Stimulated activated CD4-positive, alpha-beta T cell treated with anti-CD3 and anti-CD28 coated beads, Interleukin-4, amount 100 ng/mL, for 48 hours (primary cell): ENCODE data around the gene MEFV.
"Not testable (repeated sequence)": the region's sequence is repeated elsewhere in the genome, so short reads cannot be mapped to it uniquely, and the experiment has no call there.

Source experiments
- DNase-seq, 2 donors: peaks; one replicate each; pipeline ENCODE4 v3.0.0-alpha.2; 2020; ENCODE audit warnings: low read depth in 2 of 2

The MEFV gene

DNA sequence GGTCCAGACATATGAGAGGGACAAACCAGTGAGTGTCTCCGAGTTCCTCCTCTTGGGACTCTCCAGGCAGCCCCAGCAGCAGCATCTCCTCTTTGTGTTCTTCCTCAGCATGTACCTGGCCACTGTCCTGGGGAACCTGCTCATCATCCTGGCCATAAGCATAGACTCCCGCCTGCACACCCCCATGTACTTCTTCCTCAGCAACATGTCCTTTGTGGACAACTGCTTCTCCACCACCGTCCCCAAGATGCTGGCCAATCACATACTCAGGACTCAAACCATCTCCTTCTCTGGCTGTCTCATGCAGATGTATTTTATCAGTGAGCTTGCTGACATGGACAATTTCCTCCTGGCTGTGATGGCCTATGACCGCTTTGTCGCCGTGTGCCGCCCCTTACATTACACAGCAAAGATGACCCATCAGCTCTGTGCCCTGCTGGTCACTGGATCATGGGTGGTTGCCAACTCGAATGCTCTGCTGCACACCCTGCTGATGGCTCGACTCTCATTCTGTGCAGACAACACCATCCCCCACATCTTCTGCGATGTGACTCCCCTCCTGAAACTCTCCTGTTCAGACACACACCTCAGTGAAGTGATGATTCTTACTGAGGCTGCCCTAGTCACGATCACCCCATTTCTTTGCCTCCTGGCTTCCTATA is 40.7 kb downstream of the MEFV start:
- no peak for DNase-seq

DNA sequence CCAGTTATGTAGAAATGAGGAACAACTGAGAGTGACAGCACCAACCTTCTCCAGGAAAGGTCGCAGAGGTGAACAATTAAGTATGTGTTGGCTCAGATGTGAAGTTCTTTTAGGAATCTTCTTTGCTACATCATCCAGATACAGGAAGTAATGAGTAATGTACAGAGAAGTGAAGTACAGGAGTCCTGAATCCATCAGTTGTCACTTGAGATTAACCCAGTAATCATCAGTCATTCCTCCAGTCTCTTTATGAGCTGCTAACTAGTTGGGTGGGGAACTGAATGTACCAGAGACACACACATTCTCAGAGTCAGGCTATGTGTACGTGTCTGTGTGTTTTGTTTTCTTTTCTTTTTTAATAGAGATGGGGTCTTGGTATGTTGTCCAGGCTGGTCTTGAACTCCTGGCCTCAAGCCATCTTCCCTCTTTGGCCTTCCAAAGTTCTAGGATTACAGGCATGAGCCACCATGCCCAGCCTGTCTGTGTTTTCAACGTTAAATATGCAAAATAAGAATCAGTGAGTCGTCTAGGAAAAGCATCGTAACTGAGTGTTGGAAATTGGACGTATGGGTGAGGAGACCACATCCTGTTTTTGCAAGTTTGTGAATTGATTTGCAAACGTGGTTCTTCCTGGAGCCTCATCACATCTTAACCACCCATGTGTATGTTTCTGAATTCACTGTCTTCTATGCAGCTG is 41.4 kb downstream of the MEFV start:
- no peak for DNase-seq

DNA sequence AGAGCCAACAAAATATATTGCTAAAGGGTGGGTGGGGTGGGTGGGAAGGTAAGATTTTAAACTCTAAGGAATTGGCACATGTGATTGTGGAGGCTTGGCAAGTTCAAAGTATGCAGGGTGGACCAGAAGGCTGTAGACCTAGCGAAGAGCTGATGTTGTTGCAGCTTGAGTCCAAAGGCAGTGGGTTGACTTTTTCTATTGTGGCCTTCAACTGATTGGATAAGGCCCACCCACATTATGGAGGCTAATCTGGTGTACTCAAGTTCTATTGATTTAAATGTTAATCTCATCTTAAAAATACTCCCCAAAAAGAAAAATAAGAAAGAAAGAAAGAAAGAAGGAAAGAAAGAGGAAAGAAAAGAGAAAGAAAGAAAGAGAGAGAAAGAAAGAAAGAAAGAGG is 43.9 kb downstream of the MEFV start:
- DNase-seq, result no peak

- DNase-seq, result no peak
Measured at GRCh38 chr16:3212006-3212405, 44.4 kb downstream of the MEFV start.

DNA sequence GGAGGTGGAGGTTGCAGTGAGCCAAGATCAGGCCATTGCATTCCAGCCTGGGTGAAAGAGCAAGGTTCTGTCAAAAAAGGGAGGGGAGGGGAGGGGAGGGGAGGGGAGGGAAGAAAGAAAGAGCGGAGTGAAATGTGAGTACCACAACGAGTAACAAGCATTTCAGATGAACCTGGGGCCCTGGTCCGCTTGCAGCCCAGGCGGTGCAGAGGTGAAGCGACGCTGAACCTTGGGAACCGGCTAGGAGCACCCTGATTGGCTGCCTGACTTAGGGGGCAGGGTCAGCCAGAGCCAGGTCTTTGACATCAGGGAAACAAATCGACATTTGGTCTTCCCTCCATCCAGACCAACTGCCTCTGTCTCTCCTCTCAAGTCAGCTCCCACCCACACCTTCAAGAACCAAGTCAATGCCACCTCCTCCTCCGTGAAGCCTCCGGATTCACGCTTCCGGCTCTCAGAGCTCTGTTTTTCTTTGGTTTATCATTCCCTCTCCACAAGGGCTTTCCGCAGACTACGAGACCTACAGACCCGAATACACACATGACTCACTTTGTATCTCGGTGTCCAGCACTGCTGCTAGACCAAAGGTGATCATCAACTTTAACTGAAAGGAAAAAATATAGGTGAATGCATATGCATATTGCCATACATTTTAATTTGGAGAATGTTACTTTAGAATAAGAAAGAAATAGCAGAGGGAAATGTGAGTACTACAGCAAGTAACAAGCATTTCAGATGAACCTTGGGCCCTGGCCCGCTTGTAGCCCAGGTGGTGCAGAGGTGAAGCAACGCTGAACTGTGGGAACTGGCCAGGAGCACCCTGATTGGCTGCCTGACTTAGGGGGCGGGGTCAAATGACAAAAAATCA is 49.1 kb downstream of the MEFV start:
- no peak for DNase-seq

- DNase-seq, result not testable (repeated sequence)
Measured at GRCh38 chr16:3205939-3206338, 50.5 kb downstream of the MEFV start.

DNA sequence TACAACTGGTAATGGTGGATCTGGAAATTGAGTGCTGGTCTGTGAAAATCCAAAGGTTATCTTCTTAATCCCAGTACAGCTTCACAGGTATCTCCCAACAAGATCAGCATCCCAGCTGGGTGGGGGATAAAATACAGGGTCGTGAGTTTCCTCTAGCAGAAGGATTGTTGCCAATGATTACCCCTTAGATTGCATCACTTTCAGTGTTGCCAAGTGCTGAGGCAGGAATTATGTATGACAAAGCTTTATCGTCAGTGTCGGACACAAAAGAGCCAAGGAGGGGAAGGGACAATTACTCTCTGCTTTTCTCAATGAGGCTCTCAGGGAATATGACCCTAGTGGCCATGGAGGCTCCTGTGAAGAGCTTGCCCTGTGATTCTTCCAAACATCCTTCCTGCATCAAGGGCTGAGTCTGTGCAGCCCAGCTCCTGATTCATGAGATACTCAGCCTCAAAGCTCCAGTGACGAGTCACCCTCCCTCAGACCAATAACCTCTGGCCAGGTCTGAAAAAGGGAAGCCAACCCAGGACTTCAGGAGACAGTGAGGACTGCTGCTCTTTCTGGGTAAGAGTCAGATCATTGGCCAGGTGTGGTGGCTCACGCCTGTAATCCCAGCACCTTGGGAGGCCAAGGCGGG is 53.4 kb downstream of the MEFV start:
- no peak for DNase-seq

GRCh38 chr16:3198334-3199072 is 57.9 kb downstream of the MEFV start:
- no peak for DNase-seq

DNA sequence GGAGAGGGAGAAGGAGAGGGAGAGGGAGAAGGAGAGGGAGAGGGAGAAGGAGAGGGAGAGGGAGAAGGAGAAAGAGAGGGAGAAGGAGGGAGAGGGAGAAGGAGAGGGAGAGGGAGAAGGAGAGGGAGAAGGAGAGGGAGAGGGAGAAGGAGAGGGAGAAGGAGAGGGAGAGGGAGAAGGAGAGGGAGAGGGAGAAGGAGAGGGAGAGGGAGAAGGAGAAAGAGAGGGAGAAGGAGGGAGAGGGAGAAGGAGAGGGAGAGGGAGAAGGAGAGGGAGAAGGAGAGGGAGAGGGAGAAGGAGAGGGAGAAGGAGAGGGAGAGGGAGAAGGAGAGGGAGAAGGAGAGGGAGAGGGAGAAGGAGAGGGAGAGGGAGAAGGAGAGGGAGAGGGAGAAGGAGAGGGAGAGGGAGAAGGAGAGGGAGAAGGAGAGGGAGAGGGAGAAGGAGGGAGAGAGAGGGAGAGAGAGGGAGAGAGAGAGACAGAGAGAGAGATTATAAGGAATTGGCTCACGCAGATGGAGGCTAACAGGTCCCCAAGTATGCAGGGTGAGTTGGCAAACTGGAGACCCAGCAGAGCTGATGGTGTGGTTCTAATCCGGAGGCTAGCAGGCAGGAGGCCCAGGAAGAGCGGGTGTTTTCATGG is 58.6 kb downstream of the MEFV start:
- not testable (repeated sequence) for DNase-seq

- no peak for DNase-seq
Measured at GRCh38 chr16:3195975-3196374, 60.5 kb downstream of the MEFV start.

DNA sequence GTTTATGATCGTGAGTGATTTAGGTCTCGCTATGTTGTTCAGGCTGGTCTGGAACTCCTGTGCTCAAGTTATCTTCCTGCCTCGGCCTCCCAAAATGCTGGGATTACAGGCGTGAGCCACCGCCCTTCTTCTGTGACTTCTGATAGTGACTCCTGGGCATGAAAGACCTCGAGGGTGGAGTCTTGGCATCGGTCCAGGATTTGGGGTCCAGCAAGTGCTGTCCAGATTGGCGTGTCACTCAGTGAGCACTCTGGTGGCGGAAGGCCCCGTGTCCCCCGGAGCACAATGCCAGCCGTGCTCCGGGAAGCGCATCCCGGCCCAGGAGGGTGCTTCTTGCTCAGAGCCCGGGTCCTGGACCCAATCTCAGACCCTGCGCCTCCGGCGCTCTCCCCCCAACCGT is 61.6 kb downstream of the MEFV start:
- no peak for DNase-seq

DNA sequence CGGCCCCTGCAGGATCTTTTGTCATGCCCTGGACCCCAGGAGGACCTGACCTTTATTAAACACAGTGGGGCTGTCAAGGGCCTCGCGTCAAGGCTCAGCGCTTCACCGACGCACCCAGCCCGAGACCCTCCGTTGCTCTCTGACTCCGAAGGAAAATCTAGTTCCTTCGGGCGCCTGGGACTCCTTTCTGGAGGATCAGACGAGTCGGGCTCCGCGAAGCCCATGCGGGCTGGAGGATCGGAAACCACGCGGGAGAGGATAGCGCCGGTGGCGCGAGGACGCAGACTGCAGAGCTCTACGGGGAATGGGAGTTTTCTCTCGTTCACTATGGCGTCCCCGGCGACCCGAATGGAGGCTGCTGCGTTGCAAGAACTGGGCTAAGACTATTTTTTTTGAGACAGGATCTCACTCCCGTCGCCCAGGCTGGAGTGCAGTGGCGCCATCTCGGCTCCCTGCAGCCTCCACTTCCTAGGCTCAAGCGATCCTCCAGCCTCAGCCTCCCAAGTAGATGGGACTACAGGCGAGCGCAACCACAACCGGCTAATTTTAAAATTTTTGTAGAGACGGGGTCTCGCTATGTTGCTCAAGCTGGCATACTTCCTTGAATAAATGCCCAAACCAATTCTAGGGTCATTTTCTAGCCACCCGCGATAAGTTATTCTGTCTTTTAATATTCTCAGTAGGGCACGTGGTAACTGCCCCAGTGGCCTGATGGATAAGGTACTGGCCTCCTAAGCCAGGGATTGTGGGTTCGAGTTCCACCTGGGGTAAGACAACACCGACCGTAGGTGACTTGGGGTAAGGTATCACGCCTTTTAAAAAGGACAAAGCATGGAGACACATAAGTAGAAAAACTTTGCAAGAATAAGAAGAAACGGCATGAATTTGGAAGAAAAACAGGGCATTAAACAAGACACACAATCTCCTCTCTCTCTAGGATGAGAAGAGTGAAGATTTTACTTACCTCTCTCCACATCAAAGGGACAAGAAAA is 62.9 kb downstream of the MEFV start:
- DNase-seq, result no peak

- DNase-seq, result no peak
Measured at GRCh38 chr16:3192476-3193019, 63.9 kb downstream of the MEFV start.
